Liver (tissue), 9 donors: ENCODE data around the gene CD300E. TPM values are rescaled to one million over a fixed set of nuclear protein-coding genes. Genes with fewer than 3 reads are reported as not detected.

Experiments used
- DNase-seq: peaks from one replicate; pipeline ENCODE4 v3.0.0-alpha.2; 2017; ENCODE audit warnings: low spot score
- H3K27ac ChIP-seq, 2 donors: one replicate each; pipeline ENCODE4 v1.7.0; 2013; ENCODE audit warnings: inconsistent platforms in 2 of 2, low read length in 2 of 2, control low read depth in 1 of 2, low read depth in 1 of 2, mild to moderate bottlenecking in 1 of 2
- H3K27me3 ChIP-seq, 4 donors: one replicate each; pipeline versions ENCODE4 v1.6.1 to v1.7.0; 2013; ENCODE audit warnings: low read length in 3 of 4, inconsistent platforms in 1 of 4, mild to moderate bottlenecking in 1 of 4, moderate library complexity in 1 of 4; ENCODE audit not compliant: control insufficient read depth in 4 of 4, insufficient read depth in 4 of 4
- H3K36me3 ChIP-seq, 4 donors: one replicate each; pipeline versions ENCODE4 v1.6.1 to v1.7.0; 2013; ENCODE audit warnings: low read length in 3 of 4, mild to moderate bottlenecking in 3 of 4, low read depth in 1 of 4, moderate library complexity in 1 of 4; ENCODE audit not compliant: control insufficient read depth in 4 of 4, insufficient read depth in 3 of 4
- H3K4me1 ChIP-seq, 4 donors: one replicate each; pipeline versions ENCODE4 v1.6.1 to v1.7.0; 2013; ENCODE audit warnings: low read length in 3 of 4, mild to moderate bottlenecking in 3 of 4, moderate library complexity in 1 of 4; ENCODE audit not compliant: control insufficient read depth in 4 of 4, insufficient read depth in 4 of 4
- H3K4me3 ChIP-seq, 3 donors: one replicate each; pipeline versions ENCODE4 v1.6.1 to v1.7.0; 2013; ENCODE audit warnings: low read length in 3 of 3, control low read depth in 1 of 3, low read depth in 1 of 3, mild to moderate bottlenecking in 1 of 3
- H3K9ac ChIP-seq, 2 donors: one replicate each; pipeline ENCODE4 v1.7.0; 2013; ENCODE audit warnings: low read length in 2 of 2, mild to moderate bottlenecking in 2 of 2, moderate library complexity in 2 of 2, control low read depth in 1 of 2, low read depth in 1 of 2
- H3K9me3 ChIP-seq, 4 donors: one replicate each; pipeline versions ENCODE4 v1.6.1 to v1.7.0; 2013; ENCODE audit warnings: low read length in 3 of 4; ENCODE audit not compliant: control insufficient read depth in 4 of 4
- FOXA1 ChIP-seq: IDR thresholded peaks from 2 replicates; pipeline ENCODE4 v1.6.1; 2016; ENCODE audit warnings: antibody characterized with exemption
- GABPA ChIP-seq, 2 donors: IDR thresholded peaks in 1 of 2; conservative IDR thresholded peaks in 1 of 2; 2 replicates each; pipeline ENCODE4 v1.6.1; 2016; ENCODE audit warnings: antibody characterized with exemption in 2 of 2, mild to moderate bottlenecking in 1 of 2, moderate library complexity in 1 of 2
- HNF4A ChIP-seq, 2 donors: conservative IDR thresholded peaks; 2 replicates each; pipeline ENCODE4 v1.6.1; 2016; ENCODE audit warnings: antibody characterized with exemption in 2 of 2, mild to moderate bottlenecking in 2 of 2
- HNF4G ChIP-seq: IDR thresholded peaks from 2 replicates; pipeline ENCODE4 v1.6.1; 2016; ENCODE audit warnings: antibody characterized with exemption
- JUND ChIP-seq, 2 donors: IDR thresholded peaks; 2 replicates each; pipeline ENCODE4 v1.6.1; 2016; ENCODE audit warnings: antibody characterized with exemption in 2 of 2
- NR2F2 ChIP-seq: IDR thresholded peaks from 2 replicates; pipeline ENCODE4 v1.6.1; 2016; ENCODE audit warnings: antibody characterized with exemption
- RXRA ChIP-seq, 2 donors: IDR thresholded peaks; 2 replicates each; pipeline ENCODE4 v1.6.1; 2017 to 2018; ENCODE audit warnings: antibody characterized with exemption in 2 of 2, mild to moderate bottlenecking in 1 of 2
- SP1 ChIP-seq: IDR thresholded peaks from 2 replicates; pipeline ENCODE4 v1.6.1; 2018; ENCODE audit warnings: antibody characterized with exemption, mild to moderate bottlenecking
- TAF1 ChIP-seq: conservative IDR thresholded peaks from 2 replicates; pipeline ENCODE4 v1.6.1; 2016; ENCODE audit warnings: antibody characterized with exemption, mild to moderate bottlenecking
- WGBS: extraction: QIAGEN DNeasy Blood & Tissue Kit; methylation state at CpG from one replicate; pipeline ENCODE4 v1.1.7; 2013; 5-methylcytosine and 5-hydroxymethylcytosine counted together
- polyA plus RNA-seq, 2 donors: library from polyadenylated mRNA; stranded (reverse) in 1 of 2; unstranded in 1 of 2; fragments of 200-250 nt in 1 of 2; fragments of >200 nt in 1 of 2; fragmentation: Nextera tagmentation in 1 of 2; extraction: Ambion mirVana in 1 of 2; gene quantifications; one replicate each; pipeline versions ENCODE4 v1.2.1 to v1.2.3, GENCODE V29; 2013 to 2015
- total RNA-seq, 2 donors: library from RNA; depleted of rRNA; stranded (reverse); fragments of >200 nt; gene quantifications; one replicate each; pipeline ENCODE4 v1.2.3, GENCODE V29; 2014
- TF ChIP-seq, protein P1 (sequence below): IDR thresholded peaks from 2 replicates; pipeline ENCODE4 v1.6.1; 2016; ENCODE audit warnings: antibody characterized with exemption, mild to moderate bottlenecking
- TF ChIP-seq, protein P2 (sequence below): fragments of 150-350 bp; IDR thresholded peaks from 2 replicates; pipeline ENCODE4 v1.5.1; 2017; ENCODE audit warnings: improper control_type of control experiment, low read depth, low read length; ENCODE audit not compliant: missing input control
- TF ChIP-seq, protein P3 (sequence below): IDR thresholded peaks from 2 replicates; pipeline ENCODE4 v1.6.1; 2016; ENCODE audit warnings: antibody characterized with exemption
- TF ChIP-seq, protein P4 (sequence below): IDR thresholded peaks from 2 replicates; pipeline ENCODE4 v1.6.1; 2016; ENCODE audit warnings: antibody characterized with exemption
- TF ChIP-seq, protein P5 (sequence below): IDR thresholded peaks from 2 replicates; pipeline ENCODE4 v1.6.1; 2016; ENCODE audit warnings: antibody characterized with exemption
- donor health status: healthy.
- donor health status: healthy.
- donor health status: healthy.
- donor health status: healthy.
- donor health status: healthy.

Gene CD300E
- total and polyA plus RNA-seq, 4 donors, result 0.07 to 0.75 (median 0.34) TPM

DNA sequence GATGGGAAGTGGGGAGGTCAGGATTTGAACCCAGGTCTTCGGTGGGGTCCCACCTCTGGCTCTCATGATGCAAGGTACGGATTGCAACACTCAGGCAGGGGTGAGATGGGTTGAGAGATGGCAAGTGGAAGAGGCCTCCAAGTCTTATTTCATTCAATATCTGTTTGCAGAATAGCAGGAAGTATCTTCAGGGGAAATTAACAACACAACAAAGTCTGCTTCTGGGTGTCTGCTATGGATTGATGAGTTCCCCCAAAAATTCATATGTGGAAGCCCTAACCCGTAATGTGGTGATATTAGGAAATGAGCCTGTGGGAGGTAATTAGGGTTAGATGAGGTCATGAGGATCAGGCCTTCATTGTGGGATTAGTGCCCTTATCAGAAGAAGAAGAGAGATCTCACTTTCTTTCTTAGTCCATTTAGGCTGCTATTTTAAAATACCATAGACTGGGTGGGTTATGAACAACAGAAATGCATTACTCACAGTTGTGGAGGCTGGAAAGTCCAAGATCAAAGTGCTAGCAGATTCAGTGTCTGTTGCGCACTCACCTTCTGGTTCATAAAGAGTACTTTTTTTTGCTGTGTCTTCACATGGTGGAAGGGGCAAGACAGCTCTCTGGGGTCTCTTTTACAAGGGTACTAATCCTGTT, 51.8 kb downstream of the CD300E start:
- Histone ChIP-seq H3K4me3 (no peak overlapping the region), H3K9ac (no peak overlapping the region), H3K27ac (no peak overlapping the region), H3K9me3 (no peaks in the 10 kb centered on the region), H3K4me1 (no peaks in the 10 kb centered on the region), H3K27me3 (peaks cover 0 to 5% (median 0%) of the 10 kb centered on the region in 4 donors), H3K36me3 (no peaks in the 10 kb centered on the region)
- no peak for TF ChIP-seq TAF1
- TF ChIP-seq FOXA1, result no peak
- TF ChIP-seq, protein P1, sequence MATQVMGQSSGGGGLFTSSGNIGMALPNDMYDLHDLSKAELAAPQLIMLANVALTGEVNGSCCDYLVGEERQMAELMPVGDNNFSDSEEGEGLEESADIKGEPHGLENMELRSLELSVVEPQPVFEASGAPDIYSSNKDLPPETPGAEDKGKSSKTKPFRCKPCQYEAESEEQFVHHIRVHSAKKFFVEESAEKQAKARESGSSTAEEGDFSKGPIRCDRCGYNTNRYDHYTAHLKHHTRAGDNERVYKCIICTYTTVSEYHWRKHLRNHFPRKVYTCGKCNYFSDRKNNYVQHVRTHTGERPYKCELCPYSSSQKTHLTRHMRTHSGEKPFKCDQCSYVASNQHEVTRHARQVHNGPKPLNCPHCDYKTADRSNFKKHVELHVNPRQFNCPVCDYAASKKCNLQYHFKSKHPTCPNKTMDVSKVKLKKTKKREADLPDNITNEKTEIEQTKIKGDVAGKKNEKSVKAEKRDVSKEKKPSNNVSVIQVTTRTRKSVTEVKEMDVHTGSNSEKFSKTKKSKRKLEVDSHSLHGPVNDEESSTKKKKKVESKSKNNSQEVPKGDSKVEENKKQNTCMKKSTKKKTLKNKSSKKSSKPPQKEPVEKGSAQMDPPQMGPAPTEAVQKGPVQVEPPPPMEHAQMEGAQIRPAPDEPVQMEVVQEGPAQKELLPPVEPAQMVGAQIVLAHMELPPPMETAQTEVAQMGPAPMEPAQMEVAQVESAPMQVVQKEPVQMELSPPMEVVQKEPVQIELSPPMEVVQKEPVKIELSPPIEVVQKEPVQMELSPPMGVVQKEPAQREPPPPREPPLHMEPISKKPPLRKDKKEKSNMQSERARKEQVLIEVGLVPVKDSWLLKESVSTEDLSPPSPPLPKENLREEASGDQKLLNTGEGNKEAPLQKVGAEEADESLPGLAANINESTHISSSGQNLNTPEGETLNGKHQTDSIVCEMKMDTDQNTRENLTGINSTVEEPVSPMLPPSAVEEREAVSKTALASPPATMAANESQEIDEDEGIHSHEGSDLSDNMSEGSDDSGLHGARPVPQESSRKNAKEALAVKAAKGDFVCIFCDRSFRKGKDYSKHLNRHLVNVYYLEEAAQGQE, result no peak
- TF ChIP-seq NR2F2, result no peak
- no peak for TF ChIP-seq GABPA (IDR thresholded peaks at IDR 0.05 in 1 of 2, conservative IDR thresholded peaks at IDR 0.05 in 1 of 2)
- TF ChIP-seq, protein P2, sequence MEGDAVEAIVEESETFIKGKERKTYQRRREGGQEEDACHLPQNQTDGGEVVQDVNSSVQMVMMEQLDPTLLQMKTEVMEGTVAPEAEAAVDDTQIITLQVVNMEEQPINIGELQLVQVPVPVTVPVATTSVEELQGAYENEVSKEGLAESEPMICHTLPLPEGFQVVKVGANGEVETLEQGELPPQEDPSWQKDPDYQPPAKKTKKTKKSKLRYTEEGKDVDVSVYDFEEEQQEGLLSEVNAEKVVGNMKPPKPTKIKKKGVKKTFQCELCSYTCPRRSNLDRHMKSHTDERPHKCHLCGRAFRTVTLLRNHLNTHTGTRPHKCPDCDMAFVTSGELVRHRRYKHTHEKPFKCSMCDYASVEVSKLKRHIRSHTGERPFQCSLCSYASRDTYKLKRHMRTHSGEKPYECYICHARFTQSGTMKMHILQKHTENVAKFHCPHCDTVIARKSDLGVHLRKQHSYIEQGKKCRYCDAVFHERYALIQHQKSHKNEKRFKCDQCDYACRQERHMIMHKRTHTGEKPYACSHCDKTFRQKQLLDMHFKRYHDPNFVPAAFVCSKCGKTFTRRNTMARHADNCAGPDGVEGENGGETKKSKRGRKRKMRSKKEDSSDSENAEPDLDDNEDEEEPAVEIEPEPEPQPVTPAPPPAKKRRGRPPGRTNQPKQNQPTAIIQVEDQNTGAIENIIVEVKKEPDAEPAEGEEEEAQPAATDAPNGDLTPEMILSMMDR, result no peak
- no peak for TF ChIP-seq RXRA (IDR thresholded peaks at IDR 0.05)
- TF ChIP-seq, protein P3, sequence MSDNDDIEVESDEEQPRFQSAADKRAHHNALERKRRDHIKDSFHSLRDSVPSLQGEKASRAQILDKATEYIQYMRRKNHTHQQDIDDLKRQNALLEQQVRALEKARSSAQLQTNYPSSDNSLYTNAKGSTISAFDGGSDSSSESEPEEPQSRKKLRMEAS, result no peak
- no peak for TF ChIP-seq HNF4A (conservative IDR thresholded peaks at IDR 0.05)
- TF ChIP-seq, protein P4, sequence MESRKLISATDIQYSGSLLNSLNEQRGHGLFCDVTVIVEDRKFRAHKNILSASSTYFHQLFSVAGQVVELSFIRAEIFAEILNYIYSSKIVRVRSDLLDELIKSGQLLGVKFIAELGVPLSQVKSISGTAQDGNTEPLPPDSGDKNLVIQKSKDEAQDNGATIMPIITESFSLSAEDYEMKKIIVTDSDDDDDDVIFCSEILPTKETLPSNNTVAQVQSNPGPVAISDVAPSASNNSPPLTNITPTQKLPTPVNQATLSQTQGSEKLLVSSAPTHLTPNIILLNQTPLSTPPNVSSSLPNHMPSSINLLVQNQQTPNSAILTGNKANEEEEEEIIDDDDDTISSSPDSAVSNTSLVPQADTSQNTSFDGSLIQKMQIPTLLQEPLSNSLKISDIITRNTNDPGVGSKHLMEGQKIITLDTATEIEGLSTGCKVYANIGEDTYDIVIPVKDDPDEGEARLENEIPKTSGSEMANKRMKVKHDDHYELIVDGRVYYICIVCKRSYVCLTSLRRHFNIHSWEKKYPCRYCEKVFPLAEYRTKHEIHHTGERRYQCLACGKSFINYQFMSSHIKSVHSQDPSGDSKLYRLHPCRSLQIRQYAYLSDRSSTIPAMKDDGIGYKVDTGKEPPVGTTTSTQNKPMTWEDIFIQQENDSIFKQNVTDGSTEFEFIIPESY, result no peak
- TF ChIP-seq, protein P5, sequence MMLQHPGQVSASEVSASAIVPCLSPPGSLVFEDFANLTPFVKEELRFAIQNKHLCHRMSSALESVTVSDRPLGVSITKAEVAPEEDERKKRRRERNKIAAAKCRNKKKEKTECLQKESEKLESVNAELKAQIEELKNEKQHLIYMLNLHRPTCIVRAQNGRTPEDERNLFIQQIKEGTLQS, result no peak
- no peak for TF ChIP-seq JUND (IDR thresholded peaks at IDR 0.05)
- TF ChIP-seq HNF4G, result no peak
- no peak for TF ChIP-seq SP1
- WGBS, result 72% methylated on average over 4 of the region's 4 CpGs
- no peak for DNase-seq
